ENCODE data around the gene HIVEP3. TPM values are rescaled to one million over a fixed set of nuclear protein-coding genes. Genes with fewer than 3 reads are reported as not detected.

The HIVEP3 gene
- total RNA-seq, 1 donor from 2014 or later, result 21.5 TPM

GRCh38 chr1:41456847-41457540, 461.7 kb downstream of the HIVEP3 start:
- no peak for DNase-seq

Small RNAs within 50 kb of the gene (small RNA-seq; reads per million reads assigned to genes)
- not detected for gene RNA5SP45

Other genes starting within 250 kb of the HIVEP3 start
- gene GUCA2B, start 234.5 kb upstream of the HIVEP3 start, total RNA-seq, result not detected
- not detected for gene GUCA2A, start 245.8 kb upstream of the HIVEP3 start, total RNA-seq

Measured in occipital lobe (tissue), 3 donors.